Measurements from ENCODE around the gene ADD3.
A peak's percentile ranks its signal among the peaks of the same experiment; 100 is the strongest.
"Not testable (repeated sequence)": the region's sequence is repeated elsewhere in the genome, so short reads cannot be mapped to it uniquely, and the experiment has no call there.

ADD3 gene

DNA sequence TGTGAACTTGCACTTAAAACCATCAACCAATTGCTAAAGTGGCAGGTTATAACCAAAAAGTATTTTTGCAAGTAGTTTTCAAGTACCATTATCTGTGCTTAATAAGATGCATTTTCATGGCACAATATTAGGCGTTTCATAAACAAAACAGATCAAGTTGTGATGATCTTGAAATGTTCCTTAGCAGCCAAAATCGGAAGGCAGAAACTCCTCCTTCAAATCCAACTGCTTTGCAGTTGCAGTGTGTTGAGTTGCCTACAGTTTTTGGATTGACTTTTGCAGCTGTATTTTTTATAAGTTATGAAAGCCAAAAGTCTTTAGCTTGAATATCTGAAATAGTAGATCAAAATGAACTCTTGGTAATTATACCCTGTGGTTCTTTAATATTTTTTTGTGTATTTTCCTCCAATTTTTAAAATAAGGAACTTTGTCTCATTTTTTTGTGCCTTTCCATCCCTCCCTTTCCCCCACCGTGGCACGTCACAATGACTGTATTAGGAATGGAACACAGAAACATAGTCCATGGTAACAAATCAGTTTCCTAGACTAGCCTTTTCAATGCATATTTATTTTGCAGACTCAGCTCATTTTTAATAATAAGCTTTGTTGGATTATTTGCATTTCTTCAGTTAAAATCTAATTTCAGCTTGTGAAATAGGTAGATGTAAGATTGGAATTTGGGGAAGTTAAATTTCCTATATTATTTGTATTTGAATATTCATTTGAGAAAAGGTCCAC, 80.8 kb downstream of the ADD3 start:
- FAIRE-seq (no peak), DNase-seq (ENCODE audit: insufficient read length, low spot score) (no peak)
- no peak for TF ChIP-seq POLR2A (IDR thresholded peaks at IDR 0.05; ENCODE audit: low read depth, low read length)

- peak; percentile 6 for FAIRE-seq
- TF ChIP-seq POLR2A (IDR thresholded peaks at IDR 0.05; ENCODE audit: low read depth, low read length): no peak
- no peak for DNase-seq (ENCODE audit: insufficient read length, low spot score)
Measured at GRCh38 chr10:110091830-110092229, 84.0 kb downstream of the ADD3 start.

- DNase-seq (ENCODE audit: insufficient read length, low spot score): no peak
- FAIRE-seq: no peak
- no peak for TF ChIP-seq POLR2A (IDR thresholded peaks at IDR 0.05; ENCODE audit: low read depth, low read length)
Measured at GRCh38 chr10:110093722-110094121, 85.9 kb downstream of the ADD3 start.

- no peak for TF ChIP-seq POLR2A (IDR thresholded peaks at IDR 0.05; ENCODE audit: low read depth, low read length)
- DNase-seq (ENCODE audit: insufficient read length, low spot score) (no peak), FAIRE-seq (no peak)
Measured at GRCh38 chr10:110094786-110095185, 87.0 kb downstream of the ADD3 start.

GRCh38 chr10:110101464-110102144, 93.8 kb downstream of the ADD3 start:
- DNase-seq (ENCODE audit: insufficient read length, low spot score) (no peak), FAIRE-seq (no peak)
- TF ChIP-seq POLR2A (IDR thresholded peaks at IDR 0.05; ENCODE audit: low read depth, low read length): no peak

GRCh38 chr10:110103921-110104461, 96.2 kb downstream of the ADD3 start:
- TF ChIP-seq POLR2A (IDR thresholded peaks at IDR 0.05; ENCODE audit: low read depth, low read length): no peak
- FAIRE-seq (no peak), DNase-seq (ENCODE audit: insufficient read length, low spot score) (no peak)

DNA sequence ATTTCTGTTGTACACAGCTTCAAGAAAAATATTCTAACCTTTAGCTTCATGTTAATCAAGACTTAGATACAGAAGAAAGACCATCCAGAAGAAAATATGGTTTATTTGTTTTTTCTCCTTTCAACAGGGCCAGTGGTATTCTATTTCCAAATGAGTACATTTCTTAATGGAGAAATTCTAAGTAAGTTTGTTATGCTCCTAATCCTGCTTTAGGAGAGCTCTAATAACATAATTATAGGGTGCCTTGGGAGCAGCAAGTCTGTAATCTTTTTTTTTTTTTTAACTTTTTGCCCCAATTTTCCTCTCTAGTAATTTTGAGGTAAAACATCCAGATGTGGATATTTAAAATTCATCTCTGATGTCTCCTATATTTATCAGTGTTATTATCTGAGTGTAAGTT, 98.1 kb downstream of the ADD3 start:
- TF ChIP-seq POLR2A (IDR thresholded peaks at IDR 0.05; ENCODE audit: low read depth, low read length): no peak
- no peak for FAIRE-seq
- no peak for DNase-seq (ENCODE audit: insufficient read length, low spot score)

GRCh38 chr10:110107430-110107829, 99.6 kb downstream of the ADD3 start:
- FAIRE-seq (no peak), DNase-seq (ENCODE audit: insufficient read length, low spot score) (no peak)
- no peak for TF ChIP-seq POLR2A (IDR thresholded peaks at IDR 0.05; ENCODE audit: low read depth, low read length)

GRCh38 chr10:110107887-110108286, 100.1 kb downstream of the ADD3 start:
- no peak for TF ChIP-seq POLR2A (IDR thresholded peaks at IDR 0.05; ENCODE audit: low read depth, low read length)
- DNase-seq (ENCODE audit: insufficient read length, low spot score): no peak
- no peak for FAIRE-seq

DNA sequence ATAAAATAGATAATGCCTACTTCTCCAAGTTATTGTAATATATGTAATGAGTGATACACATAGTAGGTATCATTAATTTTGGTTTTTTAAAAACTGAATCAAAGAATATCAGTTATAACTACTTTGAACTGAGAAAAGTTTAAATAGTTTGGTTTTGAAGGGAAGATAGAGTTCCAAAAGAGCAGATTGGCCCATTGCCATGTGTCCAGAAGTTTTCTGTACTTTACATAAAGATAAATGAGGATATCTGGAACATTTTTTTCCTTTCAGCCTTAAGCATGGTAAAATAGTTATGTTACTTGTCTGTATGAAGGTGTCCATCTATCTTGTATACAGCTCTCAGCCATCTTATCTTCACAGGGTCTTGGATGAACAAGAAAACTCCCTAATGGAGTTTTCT, 101.7 kb downstream of the ADD3 start:
- no peak for FAIRE-seq
- no peak for DNase-seq (ENCODE audit: insufficient read length, low spot score)
- no peak for TF ChIP-seq POLR2A (IDR thresholded peaks at IDR 0.05; ENCODE audit: low read depth, low read length)

DNA sequence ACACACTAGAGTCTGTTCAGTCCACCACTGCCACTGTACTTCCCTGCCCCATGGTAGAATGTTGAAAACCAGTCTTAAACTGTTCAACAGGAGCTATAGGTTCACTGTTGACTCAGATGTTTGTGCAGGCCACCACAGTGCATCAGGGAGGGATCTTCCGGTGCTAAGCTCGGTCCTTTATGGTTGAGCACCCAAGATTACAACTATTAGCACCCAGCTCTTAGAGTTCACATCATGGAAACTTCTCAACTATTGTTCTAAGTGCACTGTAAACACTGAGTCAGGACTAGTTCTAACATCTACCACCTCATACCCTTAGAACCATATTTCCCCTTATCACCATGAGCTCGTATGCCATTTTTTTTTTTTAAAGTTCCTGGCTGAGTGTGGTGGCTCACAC, 102.6 kb downstream of the ADD3 start:
- FAIRE-seq: no peak
- no peak for TF ChIP-seq POLR2A (IDR thresholded peaks at IDR 0.05; ENCODE audit: low read depth, low read length)
- no peak for DNase-seq (ENCODE audit: insufficient read length, low spot score)

GRCh38 chr10:110113670-110114337, 106.0 kb downstream of the ADD3 start:
- no peak for FAIRE-seq
- no peak for TF ChIP-seq POLR2A (IDR thresholded peaks at IDR 0.05; ENCODE audit: low read depth, low read length)
- no peak for DNase-seq (ENCODE audit: insufficient read length, low spot score)

DNA sequence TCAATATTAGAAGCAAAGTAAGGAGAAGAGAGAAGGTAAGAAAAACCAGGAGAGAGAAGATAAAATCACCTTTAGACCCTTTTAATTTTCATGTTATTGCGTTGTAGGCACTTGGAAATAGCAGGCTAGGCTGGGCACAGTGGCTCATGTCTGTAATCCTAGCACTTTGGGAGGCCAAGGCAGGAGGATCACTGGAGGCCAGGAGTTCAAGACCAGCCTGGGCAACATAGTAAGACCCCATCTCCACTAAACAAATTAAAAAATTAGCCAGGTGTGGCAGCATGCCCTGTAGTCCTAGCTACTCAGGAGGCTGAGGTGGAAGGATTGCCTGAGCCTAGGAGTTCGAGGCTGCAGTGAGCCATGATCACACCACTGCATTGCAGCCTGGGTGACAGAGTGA, 106.9 kb downstream of the ADD3 start:
- FAIRE-seq; DNase-seq (ENCODE audit: insufficient read length, low spot score): not testable (repeated sequence)

DNA sequence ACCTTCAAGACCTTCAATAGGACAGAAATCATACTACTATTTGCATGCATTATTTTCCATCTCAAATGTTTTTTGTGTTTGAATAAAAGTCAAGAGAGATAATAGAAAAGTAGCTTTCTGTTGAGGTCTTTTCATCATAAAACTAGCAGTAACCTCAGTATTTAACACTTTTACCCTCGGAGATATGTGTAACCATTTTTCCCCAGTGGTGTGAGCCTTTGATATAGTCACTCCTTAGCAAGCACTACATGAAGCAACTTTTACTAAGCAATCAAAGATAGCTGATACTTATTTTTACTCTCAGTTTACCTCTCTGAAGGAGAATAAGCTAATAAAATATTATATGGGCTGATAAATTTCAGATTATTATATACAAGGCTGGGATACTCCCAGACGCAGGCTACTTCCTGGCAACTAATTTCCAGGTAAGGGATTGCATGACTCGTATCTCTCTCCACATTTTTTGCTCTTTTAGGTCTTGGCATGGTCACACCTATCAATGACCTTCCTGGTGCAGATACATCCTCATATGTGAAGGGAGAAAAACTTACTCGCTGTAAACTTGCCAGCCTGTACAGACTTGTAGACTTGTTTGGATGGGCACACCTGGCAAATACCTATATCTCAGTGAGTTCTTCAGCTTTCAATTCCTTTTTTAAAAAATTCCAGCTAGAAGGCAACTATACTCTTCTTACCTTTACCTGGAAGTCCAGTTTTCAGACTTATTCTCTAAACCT, 108.2 kb downstream of the ADD3 start:
- DNase-seq (ENCODE audit: insufficient read length, low spot score): no peak
- no peak for FAIRE-seq
- TF ChIP-seq POLR2A (IDR thresholded peaks at IDR 0.05; ENCODE audit: low read depth, low read length): no peak
